ENCODE results near the gene PSG6.
"Not testable (repeated sequence)": the region's sequence is repeated elsewhere in the genome, so short reads cannot be mapped to it uniquely, and the experiment has no call there.

Gene PSG6

GRCh38 chr19:42917634-42918033 is at the start of gene PSG6:
Gene PSG6, minus strand, starts transcription at chr19:42917894. Its CDS starts 102 bp downstream, at chr19:42917792.
- DNase-seq (ENCODE audit: low read depth in 2 of 2) = not testable (repeated sequence)

- no peak for DNase-seq (ENCODE audit: low read depth in 2 of 2)
Observed at GRCh38 chr19:42965176-42965575, 47.5 kb upstream of the PSG6 start.

- DNase-seq (ENCODE audit: low read depth in 2 of 2) = no peak
Observed at GRCh38 chr19:42961119-42961518, 43.4 kb upstream of the PSG6 start.

GRCh38 chr19:42952126-42952525 is 34.4 kb upstream of the PSG6 start:
- not testable (repeated sequence) for DNase-seq (ENCODE audit: low read depth in 2 of 2)

GRCh38 chr19:42951476-42951875 is 33.8 kb upstream of the PSG6 start:
- not testable (repeated sequence) for DNase-seq (ENCODE audit: low read depth in 2 of 2)

- no peak for DNase-seq (ENCODE audit: low read depth in 2 of 2)
Observed at GRCh38 chr19:42942187-42942789, 24.6 kb upstream of the PSG6 start.

GRCh38 chr19:42937107-42937506 is 19.4 kb upstream of the PSG6 start, which contains the start of gene PSG7:
Gene PSG7, minus strand, starts transcription at chr19:42937207. Its CDS starts 131 bp downstream, at chr19:42937076.
- DNase-seq (ENCODE audit: low read depth in 2 of 2) = not testable (repeated sequence)

- DNase-seq (ENCODE audit: low read depth in 2 of 2) = not testable (repeated sequence)
Observed at GRCh38 chr19:42934726-42935125, 17.0 kb upstream of the PSG6 start.

- not testable (repeated sequence) for DNase-seq (ENCODE audit: low read depth in 2 of 2)
Observed at GRCh38 chr19:42934183-42934582, 16.5 kb upstream of the PSG6 start.

- DNase-seq (ENCODE audit: low read depth in 2 of 2) = not testable (repeated sequence)
Observed at GRCh38 chr19:42933412-42933811, 15.7 kb upstream of the PSG6 start.

GRCh38 chr19:42932485-42933101 is 14.9 kb upstream of the PSG6 start:
- not testable (repeated sequence) for DNase-seq (ENCODE audit: low read depth in 2 of 2)

- peak in 1 of 2 donors; percentile 14 for DNase-seq (ENCODE audit: low read depth in 2 of 2)
Observed at GRCh38 chr19:42930214-42930613, 12.5 kb upstream of the PSG6 start.

GRCh38 chr19:42928896-42929295 is 11.2 kb upstream of the PSG6 start:
- no peak for DNase-seq (ENCODE audit: low read depth in 2 of 2)

- DNase-seq (ENCODE audit: low read depth in 2 of 2) = no peak
Observed at GRCh38 chr19:42926781-42927180, 9.1 kb upstream of the PSG6 start.

GRCh38 chr19:42923106-42923505 is 5.4 kb upstream of the PSG6 start:
- DNase-seq (ENCODE audit: low read depth in 2 of 2) = peak in 1 of 2 donors; percentile 16

- DNase-seq (ENCODE audit: low read depth in 2 of 2) = not testable (repeated sequence)
Observed at GRCh38 chr19:42920971-42921370, 3.3 kb upstream of the PSG6 start.

GRCh38 chr19:42919757-42920079 is 2.0 kb upstream of the PSG6 start:
- no peak for DNase-seq (ENCODE audit: low read depth in 2 of 2)

- DNase-seq (ENCODE audit: low read depth in 2 of 2) = not testable (repeated sequence)
Observed at GRCh38 chr19:42919070-42919756, 1.5 kb upstream of the PSG6 start.

- not testable (repeated sequence) for DNase-seq (ENCODE audit: low read depth in 2 of 2)
Observed at GRCh38 chr19:42918377-42919069, 829 bp upstream of the PSG6 start.

- not testable (repeated sequence) for DNase-seq (ENCODE audit: low read depth in 2 of 2)
Observed at GRCh38 chr19:42916931-42917330, 763 bp downstream of the PSG6 start.

GRCh38 chr19:42913516-42913915 is 4.2 kb downstream of the PSG6 start:
- DNase-seq (ENCODE audit: low read depth in 2 of 2) = not testable (repeated sequence)

GRCh38 chr19:42912941-42913340 is 4.8 kb downstream of the PSG6 start:
- not testable (repeated sequence) for DNase-seq (ENCODE audit: low read depth in 2 of 2)
